ENCODE measurements around the gene NPFF.
A peak's percentile ranks its signal among the peaks of the same experiment; 100 is the strongest.

NPFF gene

DNA sequence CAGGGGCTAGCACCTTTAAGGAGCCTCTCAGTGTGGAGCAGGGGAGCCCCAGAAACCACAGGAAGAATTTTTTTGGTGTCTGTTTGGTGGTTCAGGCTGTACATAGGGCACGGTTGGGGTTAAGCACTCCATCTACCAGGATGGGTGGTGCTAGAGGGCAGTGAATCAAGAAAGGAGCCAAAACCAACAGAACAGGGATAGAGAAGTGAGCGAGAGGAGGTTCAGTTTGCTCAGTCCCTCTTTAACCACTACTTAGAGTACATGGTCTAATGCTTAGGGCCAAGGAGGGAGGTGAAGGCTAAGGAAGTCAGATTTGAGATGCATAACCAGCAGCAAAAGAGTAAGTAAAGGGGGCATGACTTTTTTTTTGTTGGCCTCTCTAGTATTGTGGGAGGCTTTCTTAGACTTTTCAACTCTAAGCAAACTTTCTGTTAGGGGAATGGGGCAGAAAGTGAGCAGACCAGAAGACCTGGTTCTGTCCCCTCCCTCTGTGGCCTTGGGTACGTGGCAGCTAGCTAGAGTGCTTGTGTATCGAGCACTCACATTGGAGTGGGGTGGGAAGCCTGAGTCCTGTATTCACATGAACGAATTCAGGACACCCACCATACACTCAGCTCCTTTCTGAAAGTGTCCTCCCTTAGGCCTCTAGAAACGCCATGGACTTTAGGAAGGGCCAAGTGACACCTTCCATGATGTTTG is 6.6 kb upstream of the NPFF start:
- DNase-seq = no peak

DNA sequence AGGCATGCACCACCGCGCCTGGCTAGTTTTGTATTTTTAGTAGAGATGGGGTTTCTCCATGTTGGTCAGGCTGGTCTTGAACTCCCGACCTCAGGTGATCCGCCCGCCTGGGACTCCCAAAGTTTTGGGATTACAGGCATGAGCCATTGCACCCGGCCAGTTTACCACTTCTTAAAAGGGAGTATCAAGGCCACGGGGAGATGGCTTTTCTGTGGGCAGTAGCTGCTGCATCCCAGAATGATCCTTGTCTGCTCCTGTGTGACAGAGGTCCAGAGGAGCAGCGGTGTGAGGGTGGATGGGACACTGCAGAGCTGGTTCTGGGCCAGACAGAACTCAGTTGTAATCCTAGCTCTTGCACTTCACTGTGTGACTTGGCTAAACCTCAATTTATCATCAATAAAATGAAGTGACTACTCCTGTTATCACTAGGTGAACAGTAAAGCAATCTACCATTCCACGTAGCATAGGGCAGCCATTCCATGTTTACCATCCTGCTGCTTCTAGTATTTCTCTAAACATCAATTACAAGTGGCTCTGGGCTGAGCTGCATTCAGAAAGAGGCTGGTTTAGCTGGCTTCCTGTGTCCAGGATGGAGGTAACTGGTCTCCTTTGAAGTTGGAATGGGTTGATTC is 3.0 kb upstream of the NPFF start:
- no peak for DNase-seq

DNA sequence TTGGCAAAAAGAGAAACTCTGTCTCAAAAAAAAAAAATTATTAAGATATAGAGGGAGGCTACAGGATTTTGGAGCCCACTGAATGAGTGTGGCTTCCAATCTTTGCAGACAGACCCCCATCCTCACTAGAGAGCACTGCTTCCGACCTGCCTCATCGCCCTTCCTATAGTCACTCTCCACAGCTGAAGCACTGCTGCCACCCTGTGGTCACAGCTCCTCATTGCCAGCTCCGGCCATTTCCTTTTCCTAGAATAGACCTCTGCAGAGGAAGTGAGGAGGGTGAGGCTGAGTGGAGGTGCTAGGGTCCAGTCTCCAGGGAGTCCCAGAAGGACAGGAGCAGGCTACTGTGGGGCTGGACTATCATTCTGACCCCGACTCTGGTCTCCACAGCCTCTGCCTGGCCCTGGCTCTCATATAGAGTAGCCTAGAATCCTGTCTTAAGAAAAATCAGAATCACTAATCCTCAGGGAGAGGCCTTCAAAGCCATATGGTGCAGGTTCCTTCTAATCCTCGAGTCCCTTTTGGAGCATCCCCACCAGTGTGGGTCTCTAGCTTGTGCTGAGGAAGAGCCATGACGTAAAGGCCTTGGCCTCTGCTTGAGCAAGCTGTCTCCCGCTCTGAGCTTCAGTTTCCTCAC is 1.4 kb upstream of the NPFF start:
- DNase-seq = peak; percentile 82

DNA sequence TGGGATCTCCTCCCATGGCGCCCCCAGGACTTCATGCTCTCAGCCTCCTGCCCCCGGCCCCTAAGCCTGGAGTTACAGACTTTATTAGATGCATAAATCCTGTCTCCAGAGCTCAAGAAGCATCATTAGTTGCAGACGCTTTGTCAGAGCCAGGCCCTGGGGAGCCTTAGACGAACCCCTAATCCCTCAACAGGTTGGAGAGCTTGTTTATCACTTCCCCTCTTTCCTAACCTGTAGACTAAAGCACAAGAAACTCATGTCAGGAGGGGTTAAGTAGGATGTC is 260 bp upstream of the NPFF start:
- DNase-seq = no peak

DNA sequence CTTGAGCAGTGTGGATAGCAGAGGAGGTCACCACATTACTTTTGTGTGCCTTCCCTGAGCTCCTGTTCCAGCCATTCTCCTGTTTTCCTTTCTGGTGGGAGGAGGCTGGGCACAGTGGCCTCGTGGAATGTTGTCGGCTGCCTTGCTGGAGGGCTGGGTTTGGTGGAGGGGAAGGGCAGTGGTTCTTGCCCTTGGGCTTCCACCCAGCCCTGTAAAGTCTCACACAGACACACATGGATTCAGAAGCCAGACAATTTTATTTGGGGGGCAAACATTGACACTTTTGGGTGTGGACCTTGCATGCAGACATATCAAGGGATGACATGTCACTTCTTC is 866 bp downstream of the NPFF start:
- no peak for DNase-seq

DNA sequence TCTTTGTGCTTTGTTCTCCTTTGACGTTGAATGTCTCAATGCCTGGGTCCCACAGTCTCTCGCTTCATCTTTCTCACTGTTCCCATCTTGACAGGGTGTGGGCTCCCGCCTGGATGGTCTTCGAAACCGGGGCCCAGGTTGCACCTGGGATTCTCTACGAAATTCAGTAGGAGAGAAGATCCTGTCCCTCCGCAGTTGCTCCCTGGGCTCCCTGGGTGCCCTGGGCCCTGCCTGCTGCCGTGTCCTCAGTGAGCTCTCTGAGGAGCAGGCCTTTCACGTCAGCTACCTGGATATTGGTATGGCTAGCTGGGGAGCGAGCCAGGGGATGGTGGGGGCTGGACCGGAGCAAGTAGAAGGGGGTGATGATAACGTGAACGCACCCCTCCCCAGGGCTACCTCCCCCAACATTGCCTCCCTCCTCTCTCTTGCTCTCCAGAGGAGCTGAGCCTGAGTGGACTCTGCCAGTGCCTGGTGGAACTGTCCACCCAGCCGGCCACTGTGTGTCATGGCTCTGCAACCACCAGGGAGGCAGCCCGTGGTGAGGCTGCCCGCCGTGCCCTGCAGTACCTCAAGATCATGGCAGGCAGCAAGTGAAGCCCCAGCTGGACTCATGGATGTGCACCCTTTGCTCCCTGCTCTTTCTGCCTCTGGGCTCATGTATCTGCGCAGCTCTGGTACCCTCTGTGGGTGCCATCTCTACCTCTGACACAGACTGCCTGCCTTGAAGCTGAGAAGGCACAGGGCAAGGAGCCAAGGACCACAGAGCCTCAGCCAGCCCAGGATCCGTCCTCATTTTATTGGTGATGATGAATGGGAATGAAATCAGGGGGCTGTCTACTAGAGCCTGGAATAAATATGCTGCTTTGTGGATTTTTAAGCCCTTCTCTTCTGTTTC is 1.5 kb downstream of the NPFF start:
- DNase-seq = no peak

DNA sequence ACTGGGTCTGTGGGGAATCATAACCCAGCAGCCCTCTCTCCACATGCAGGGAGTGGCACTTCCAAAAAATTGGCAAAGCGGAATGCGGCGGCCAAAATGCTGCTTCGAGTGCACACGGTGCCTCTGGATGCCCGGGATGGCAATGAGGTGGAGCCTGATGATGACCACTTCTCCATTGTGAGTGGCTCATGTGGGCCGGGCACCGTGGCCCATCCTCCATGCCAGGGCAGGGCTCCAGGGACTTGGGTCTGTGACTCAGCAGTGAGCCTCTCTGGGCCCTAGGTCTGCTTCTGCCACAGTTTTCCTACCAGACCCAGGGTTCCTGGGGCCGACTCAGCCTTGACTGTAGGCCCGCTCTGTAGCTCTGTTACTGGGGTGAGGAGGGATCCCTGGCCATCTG is 2.2 kb downstream of the NPFF start:
- DNase-seq = no peak

DNA sequence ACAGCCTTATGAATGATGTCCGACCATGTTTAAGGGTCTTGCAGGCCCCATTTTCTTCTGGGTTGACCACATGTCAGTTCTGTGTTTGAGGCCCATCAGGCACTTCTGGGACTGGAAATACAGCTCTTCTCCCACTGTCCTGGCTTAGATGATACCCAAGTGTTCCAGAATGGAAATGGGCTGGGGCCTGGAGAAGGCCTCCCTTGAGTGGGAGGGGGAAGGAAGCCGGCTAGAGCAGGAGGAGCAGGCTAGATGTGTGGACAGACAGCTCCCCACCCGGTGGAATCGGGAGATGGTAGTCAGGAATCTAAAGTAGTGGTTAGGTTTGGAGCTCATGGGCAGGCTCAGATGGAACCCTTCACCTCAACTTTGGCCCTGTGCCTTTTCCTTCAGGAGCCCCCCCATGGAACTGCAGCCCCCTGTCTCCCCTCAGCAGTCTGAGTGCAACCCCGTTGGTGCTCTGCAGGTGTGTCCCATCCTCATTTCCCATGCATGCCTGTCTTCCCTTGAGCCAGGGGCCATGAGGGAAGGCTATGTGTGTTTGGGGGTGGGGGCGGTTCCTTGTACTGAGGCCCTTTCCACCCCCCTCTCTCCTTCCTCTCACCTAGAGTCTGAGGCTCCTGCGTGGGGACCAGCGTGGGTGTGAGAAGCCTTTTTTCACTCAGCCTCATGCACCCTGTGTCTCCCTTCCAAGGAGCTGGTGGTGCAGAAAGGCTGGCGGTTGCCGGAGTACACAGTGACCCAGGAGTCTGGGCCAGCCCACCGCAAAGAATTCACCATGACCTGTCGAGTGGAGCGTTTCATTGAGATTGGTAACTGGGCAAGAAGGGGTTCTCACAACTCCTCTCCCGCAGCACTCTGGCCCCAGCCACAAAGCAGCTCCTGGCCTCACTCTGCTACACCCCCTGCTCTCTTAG is 3.0 kb downstream of the NPFF start:
- DNase-seq = no peak

DNA sequence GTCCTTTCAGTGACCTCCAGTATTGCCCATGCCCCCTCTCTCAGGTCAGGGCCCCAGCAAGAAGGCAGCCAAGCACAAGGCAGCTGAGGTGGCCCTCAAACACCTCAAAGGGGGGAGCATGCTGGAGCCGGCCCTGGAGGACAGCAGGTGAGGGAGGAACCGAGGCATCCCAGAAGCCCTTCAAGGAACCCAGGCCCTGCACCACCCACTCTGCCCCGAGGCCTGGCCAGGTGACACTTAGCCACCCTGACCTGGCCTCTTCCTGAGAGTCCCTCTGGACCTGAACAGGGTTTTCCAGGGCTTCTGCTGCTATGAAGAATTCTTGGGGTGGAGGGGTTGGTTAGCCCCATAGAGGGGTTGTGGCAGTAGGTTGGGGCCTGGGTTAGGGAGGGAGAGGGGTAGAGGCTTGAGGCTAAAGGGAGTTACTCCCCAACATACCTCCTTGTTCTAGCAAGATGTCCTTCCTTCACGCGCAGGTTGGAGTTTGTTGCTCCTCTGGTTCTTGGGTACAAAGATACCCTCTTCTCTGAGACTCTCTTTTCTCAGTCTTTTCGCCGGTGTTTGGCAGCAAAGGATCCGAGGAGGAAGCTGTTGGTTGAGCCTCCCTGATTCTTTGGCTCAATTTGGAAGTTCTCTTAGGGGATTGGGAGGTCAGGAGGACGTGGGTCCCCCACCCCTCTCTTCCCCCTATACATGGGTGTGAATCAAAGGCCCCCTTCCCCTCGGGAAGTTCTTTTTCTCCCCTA is 4.1 kb downstream of the NPFF start:
- no peak for DNase-seq

DNA sequence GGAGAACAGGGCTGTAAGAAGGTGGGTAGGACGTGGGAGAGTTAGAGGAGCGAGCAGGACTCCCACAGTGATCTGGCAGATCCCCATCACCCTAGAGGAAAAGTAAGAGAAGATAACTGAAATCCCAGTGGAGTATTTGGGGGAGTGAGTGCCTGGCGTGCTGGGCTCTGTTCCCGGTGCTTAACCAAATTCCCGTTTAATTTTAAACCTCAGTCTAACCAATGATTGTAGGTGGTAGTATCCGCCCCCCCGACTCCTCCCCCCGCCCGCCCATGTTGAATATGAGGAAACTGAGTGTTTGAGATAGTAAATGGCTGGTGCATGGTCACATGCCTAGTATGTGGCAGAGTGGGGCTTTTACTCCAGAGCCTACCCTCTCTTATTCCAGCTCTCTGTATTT is 5.0 kb downstream of the NPFF start:
- DNase-seq = no peak

DNA sequence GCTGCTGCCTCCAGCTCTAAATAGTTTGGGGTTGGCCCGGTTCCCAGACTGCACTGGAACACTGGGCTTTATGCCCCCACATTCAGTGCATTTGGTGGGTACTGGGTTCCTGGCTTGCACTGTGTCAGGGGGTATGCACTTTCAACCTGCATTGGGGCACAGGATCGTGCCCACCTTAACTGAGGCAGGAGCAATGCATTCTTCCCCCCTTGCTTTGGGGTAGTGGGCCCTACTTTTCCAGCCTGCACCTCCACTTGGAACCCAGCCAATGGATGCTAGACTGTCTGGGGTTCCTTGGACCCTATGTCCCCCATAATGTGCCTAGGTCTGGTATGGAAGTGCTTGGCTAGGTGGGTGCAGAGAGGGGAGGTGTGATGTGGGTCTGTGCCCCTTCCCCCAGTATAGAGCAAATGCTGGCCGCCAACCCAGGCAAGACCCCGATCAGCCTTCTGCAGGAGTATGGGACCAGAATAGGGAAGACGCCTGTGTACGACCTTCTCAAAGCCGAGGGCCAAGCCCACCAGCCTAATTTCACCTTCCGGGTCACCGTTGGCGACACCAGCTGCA is 5.6 kb downstream of the NPFF start:
- no peak for DNase-seq

DNA sequence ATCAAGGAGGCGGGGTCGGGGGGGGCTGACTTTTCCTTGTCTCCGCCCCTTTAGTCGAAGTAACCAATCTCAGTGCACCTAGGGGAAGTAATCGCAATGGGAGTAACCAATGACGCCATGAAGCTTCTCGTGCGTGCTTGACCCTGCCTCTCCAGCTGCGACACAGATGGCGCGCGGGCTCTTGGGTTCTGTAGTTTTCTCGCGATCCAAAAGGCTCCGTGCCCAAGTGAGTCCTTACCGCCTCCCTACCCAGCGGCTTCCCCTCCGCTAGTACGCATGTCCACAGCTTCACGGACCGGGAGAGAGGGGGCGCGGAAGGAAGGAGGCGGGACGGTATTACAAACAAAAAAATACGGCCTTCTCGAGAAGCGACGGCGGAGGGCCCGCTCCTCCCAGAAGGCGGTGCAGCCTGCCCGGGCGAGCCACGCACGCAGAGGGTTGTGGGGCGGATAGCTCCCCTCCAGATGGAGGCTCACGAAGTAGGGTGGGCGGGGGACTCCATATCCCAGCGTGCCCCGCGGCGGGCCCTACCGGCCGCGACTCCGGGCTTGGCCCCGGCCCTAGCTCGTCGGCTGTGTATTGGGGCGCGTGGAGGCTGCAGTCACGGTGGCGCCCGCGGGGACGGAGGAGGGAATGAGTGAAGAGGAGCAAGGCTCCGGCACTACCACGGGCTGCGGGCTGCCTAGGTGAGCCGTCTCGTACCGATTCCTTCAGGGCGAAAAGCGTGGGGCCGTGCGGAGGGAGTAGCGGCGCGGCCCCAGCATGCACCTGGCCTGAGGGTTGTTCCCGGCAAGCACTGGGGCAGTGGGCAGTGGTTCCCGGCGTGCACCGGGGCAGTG is 6.3 kb downstream of the NPFF start, which contains the start of gene TARBP2:
Gene TARBP2, plus strand, starts transcription at position 508 of the 839 bp plus-strand sequence. Its CDS starts 126 bp downstream, at position 634.
- DNase-seq = peak; percentile 99

DNA sequence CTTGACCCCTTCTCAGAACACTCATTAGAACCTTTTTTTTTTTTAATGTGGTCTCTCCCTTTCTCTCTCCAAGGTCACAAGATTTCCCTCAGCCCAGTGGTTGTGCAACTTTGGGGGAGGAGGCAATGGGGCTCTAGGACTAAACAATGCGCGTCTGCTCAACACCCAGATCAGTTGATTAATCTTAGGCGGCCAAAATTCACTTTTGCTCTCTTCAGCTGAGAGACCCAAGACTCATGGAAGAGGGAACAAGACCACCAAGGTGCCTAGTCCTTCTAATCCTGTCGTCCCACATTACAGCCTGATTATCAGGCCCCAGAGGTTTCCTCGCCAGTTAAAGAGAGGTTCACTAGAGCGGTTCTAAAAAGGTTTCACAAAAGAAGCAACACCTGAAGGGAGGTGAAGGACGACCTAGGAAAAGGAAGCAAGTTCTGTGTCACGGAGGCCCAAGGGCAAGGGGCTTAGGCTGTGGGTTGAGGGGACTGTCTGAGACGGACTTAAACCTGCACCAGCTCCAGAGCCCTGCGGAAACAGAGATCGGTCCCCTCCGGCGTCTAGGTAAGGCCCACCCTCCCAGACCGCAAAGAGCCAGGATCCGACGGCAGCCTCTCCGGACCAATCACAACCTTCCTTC is 7.0 kb downstream of the NPFF start:
- peak; percentile 63 for DNase-seq

DNA sequence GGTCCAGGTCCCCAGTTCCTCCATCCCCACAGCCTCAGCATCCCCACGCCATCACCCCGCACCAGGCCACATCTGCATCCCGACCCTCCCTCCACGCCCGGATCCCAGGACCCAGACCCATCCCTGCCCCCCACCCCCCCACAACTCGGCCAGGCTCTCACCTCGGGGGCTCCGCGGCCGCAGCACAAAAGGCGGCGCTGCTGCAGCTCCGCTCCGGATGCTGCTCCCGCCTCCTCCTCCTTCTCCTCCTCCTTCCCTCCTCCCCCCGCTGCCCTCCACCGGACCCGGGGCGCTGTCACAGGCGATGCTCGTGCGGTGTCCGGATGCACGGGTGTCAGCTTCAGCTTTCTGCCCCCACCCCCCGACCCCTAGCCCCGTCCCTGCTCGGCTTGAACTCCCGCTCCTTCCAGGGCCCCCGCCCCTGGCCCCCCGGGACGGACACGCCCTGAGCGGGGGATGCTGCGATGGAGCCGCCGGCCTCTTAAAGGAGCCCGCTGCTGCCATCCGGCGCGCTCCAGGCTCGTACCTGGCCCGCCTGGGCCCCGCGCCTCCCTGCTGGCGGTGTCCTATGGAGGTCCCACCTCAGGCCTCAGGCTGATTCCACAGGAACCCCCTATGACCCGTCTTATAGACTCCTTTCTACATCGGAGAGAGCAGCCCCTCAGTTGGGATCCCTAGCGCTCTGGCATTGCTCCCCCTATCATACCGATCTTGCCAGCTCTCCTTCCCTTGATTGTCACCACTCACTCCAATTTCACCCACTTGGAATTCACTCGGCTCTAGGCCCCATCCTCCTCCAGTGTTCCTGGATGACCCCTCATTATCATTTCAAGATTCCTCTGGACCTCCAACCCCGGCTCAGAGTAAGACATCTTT is 7.8 kb downstream of the NPFF start, which contains the start of gene MAP3K12:
Gene MAP3K12, minus strand, starts transcription at position 193 of the 876 bp plus-strand sequence. CDS start 12,067 bp downstream, outside the sequence.
- DNase-seq = peak; percentile 12

DNA sequence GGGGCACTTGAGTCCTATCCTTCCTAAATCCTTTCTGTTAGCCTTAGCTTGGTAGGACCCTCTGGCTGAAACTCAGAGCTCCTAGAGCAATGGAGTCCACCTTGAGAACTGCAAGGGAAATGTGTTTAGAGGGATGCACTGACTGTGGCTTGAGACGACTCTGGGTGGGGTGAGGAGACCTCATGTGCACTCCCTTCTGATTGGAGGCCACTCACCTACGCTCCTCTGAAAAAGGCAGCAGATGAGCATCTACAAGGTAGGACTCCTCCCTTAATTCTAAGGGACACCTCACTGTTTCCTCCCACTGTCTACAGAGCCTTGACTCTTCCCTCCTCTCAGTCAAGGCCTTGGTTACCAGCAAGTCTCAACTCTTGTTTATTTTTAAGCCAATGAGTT is 9.1 kb downstream of the NPFF start:
- no peak for DNase-seq

DNA sequence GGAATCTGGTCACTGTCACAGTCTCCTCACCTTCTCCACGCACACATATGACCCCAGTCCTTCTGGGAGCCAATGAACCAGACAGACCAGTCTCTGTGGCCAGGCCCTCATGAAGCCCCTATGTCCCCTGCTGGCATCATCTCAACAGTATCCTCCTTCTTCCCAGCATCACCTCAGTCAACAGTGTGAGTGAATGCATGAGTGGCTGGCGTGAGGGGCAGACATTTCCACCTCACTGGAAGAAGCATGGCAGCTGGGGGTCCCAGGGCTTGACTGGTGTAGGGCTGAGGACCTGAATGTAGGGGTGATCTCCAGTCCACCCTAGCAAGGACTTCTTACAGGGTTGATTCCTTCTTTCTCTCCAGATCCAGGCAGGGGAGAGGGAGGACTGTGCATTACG is 9.8 kb downstream of the NPFF start:
- no peak for DNase-seq

DNA sequence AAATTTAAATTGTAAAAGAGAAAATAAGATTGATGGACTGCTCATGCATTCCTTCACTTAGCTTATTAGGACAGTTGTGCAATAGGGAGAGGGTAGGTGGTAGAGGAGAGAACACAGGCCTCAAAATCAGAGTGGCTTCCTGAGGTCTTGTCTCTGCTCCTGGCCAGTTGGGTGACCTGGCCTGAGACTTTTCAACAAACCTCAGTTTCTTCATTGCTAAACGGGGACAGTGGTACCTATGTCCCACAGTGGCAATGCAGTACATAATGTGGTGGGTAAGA is 10.6 kb downstream of the NPFF start:
- DNase-seq = no peak

DNA sequence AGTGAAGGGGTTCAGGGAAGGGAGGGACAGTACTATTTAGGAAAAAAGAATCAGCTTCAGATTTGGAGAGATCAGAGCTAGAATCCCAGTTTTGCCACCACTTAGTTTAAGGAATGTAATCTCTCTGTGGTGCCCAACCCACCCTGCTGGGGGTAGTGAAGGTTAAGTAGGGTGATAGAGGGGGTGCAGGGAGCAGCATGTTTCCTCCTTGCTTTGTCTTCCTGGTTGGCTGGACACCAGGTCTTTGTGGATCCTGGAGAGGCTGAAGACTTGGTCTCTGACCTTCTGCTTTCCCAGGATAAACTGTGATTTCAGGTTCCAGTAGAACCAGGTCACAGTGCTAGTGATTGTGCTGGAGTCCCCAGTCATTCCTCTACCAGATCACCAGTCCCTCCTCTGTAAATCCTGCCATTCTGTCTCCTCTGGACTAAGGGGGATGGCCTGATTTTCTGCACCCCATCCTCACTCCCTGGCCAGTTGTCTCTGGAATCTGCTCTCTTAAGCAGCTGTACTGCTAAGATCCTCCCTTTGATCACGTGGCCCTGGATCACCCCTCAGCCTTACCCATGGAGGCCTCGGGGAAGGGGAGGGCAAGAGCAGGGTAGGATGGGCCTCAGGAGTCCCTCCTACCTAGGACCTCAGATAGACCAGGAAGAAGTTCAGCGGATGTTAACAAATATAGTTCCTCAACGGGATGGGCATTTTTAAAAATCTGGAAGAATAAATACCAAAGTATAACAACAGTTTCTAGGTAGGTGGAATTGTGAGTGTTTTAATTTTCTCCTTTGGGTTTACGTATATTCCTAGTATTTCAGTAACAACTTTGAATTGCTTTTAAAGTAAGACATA is 11.2 kb downstream of the NPFF start:
- DNase-seq = peak; percentile 57
